Peyer's patch (tissue), 4 donors: ENCODE data around the gene RABGGTA. TPM values are rescaled to one million over a fixed set of nuclear protein-coding genes. Genes with fewer than 3 reads are reported as not detected.

ENCODE experiments used
- DNase-seq, 3 donors: peaks; one replicate each; pipeline ENCODE4 v3.0.0-alpha.2; 2017 to 2019
- H3K27ac ChIP-seq, 4 donors: fragments of 200-600 bp; sonication (generic); one replicate each; pipeline ENCODE4 v1.5.1; 2016 to 2019
- H3K27me3 ChIP-seq, 2 donors: fragments of 200-600 bp; sonication (generic); one replicate each; pipeline ENCODE4 v1.5.1; 2019
- H3K36me3 ChIP-seq, 3 donors: fragments of 200-600 bp; sonication (generic); one replicate each; pipeline ENCODE4 v1.5.1; 2016 to 2019
- H3K4me1 ChIP-seq, 4 donors: fragments of 200-600 bp; sonication (generic); one replicate each; pipeline ENCODE4 v1.5.1; 2016 to 2019
- H3K4me3 ChIP-seq, 4 donors: fragments of 200-600 bp; sonication (generic); 1 replicate in 3 of 4; 2 replicates in 1 of 4; pipeline ENCODE4 v1.5.1; 2016 to 2019; ENCODE audit warnings: mild to moderate bottlenecking in 1 of 4
- H3K9me3 ChIP-seq, 4 donors: fragments of 200-600 bp; sonication (generic); one replicate each; pipeline ENCODE4 v1.5.1; 2016 to 2019; ENCODE audit warnings: mild to moderate bottlenecking in 1 of 4
- POLR2A ChIP-seq, 2 donors: fragments of 450-650 bp; IDR thresholded peaks; one replicate each; pipeline ENCODE4 v1.5.1; 2017; ENCODE audit warnings: antibody characterized with exemption in 2 of 2, mild to moderate bottlenecking in 2 of 2, moderate library complexity in 2 of 2
- total RNA-seq, 4 donors: library from RNA; depleted of rRNA; stranded (reverse); fragments of >200 nt; gene quantifications; one replicate each; pipeline ENCODE4 v1.1.0, GENCODE V29; 2016
- TF ChIP-seq, protein P1 (sequence below), 6 experiments: fragments of 450-650 bp in 4 of 6; fragments of 200-600 bp in 2 of 6; sonication (generic) in 1 of 6; IDR thresholded peaks; one replicate each; pipeline ENCODE4 v1.5.1; 2017 to 2019; ENCODE audit warnings: antibody characterized with exemption in 6 of 6, mild to moderate bottlenecking in 3 of 6, moderate library complexity in 1 of 6

RABGGTA gene
- total RNA-seq, 4 donors from 2014 or later = 57.3 to 84.6 (median 77.6) TPM

DNA sequence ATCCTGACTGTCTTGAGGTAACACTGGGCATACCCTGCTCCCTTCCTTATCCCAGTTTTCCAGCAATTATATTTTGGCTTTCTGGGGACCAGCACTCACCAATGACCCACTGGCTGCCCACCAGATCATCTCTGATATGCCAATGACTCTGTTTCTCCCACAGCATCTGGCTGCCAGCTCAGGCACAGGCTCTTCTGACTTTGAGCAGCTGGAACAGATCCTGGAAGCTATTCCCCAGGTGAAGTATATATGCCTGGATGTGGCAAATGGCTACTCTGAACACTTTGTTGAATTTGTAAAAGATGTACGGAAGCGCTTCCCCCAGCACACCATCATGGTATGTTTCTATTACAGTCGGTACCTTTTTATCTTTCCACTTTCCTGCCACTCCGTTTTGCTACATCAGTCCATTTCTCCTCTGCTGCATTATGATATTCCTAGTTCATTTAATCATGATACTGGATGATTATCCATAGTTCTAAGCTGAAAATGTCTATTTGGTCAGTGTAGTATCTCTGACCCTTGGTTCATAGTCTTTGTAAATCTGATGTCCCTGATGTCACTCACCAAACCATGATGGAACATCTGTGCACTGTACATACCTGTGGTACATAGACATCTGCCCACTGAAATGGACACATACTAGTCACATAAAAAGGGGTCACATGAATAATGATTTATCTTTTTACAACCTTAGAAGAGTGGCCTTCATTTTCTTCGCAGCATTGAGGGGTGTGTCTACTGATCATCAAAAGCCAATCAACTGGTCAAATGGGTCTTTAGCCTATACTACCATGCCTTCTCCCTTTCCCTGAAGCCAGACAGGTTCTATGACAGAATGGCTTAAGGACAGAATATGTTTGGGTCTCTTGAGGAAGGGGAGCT is 35.4 kb downstream of the RABGGTA start:
- H3K9me3 ChIP-seq = no peaks in the 10 kb centered on the region
- peaks cover 0 to 46% (median 8%) of the 10 kb centered on the region in 4 donors for H3K4me1 ChIP-seq
- no peak for DNase-seq
- no peak overlapping the region for H3K27ac ChIP-seq
- H3K36me3 ChIP-seq = peaks cover 0 to 59% (median 0%) of the 10 kb centered on the region in 3 donors
- TF ChIP-seq, protein P1, sequence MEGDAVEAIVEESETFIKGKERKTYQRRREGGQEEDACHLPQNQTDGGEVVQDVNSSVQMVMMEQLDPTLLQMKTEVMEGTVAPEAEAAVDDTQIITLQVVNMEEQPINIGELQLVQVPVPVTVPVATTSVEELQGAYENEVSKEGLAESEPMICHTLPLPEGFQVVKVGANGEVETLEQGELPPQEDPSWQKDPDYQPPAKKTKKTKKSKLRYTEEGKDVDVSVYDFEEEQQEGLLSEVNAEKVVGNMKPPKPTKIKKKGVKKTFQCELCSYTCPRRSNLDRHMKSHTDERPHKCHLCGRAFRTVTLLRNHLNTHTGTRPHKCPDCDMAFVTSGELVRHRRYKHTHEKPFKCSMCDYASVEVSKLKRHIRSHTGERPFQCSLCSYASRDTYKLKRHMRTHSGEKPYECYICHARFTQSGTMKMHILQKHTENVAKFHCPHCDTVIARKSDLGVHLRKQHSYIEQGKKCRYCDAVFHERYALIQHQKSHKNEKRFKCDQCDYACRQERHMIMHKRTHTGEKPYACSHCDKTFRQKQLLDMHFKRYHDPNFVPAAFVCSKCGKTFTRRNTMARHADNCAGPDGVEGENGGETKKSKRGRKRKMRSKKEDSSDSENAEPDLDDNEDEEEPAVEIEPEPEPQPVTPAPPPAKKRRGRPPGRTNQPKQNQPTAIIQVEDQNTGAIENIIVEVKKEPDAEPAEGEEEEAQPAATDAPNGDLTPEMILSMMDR (IDR thresholded peaks at IDR 0.05) = no peak
- no peak for TF ChIP-seq POLR2A (IDR thresholded peaks at IDR 0.05)
- H3K4me3 ChIP-seq = no peak overlapping the region
- H3K27me3 ChIP-seq = no peaks in the 10 kb centered on the region

DNA sequence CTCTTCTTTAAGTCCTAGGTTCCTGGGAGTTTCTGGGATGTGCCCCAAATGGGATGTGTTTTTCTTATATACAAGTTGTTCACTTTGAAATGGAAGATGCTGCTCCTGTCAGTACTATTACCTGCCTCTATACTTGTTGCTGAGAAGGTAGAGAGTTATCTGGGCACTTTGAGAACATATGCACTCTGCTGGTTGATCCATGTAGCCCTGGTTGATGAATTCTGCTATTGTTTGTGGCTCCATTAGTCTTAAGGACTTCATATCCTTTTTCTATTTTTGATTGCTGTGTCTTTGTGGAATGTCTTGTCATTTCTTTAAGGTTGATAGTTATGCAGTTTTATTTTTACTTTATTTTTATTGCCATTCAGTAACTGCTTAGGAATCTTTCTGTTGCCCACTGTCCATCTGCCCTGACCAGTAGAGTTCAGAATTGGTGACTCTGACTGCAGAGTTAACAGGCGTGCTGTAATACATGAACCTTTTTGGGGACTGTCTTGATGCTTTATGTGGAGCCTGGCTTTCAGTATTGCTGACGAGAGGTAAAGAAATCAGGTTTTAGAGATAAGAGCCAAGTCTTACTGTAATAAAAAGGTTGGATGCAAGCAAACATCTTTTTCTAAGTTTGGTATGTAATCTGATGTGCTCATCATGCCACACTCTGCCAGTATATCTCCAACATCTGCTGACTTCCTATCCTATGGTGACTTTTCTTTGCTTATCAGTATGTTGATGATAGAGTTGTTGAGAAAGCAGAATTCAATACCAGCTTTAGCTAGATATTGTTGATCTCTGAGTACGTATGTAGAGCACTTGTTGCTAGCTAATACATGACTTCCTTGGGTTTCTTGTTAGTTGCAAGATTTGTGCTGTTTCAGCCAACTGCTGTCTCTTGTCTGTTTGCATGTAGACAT is 37.0 kb downstream of the RABGGTA start:
- H3K4me3 ChIP-seq = no peak overlapping the region
- H3K9me3 ChIP-seq = no peaks in the 10 kb centered on the region
- H3K36me3 ChIP-seq = peaks cover 0 to 42% (median 0%) of the 10 kb centered on the region in 3 donors
- no peak overlapping the region for H3K27ac ChIP-seq
- no peaks in the 10 kb centered on the region for H3K27me3 ChIP-seq
- peaks cover 0 to 34% (median 4%) of the 10 kb centered on the region in 4 donors for H3K4me1 ChIP-seq
- no peak for DNase-seq
- TF ChIP-seq, protein P1 (IDR thresholded peaks at IDR 0.05) = no peak
- no peak for TF ChIP-seq POLR2A (IDR thresholded peaks at IDR 0.05)

DNA sequence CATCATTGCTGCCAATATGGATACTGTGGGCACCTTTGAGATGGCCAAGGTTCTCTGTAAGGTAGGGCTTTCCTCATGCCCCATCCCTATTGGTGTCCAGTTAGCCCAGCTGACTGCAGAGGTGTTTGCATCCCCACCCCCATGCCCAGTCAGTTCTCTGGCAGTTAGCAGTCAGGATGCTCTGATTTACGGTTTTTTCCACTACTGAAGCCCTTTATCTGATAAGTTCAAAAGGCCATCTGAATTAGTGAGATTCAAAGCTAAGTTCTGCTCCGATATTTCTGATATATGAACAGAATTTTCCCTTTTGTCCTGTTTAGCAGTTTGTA is 37.9 kb downstream of the RABGGTA start:
- peak overlapping the region in 3 of 4 donors; percentile 73 to 95 (median 82) for H3K4me3 ChIP-seq
- no peaks in the 10 kb centered on the region for H3K27me3 ChIP-seq
- no peak for DNase-seq
- peak overlapping the region in 3 of 4 donors; percentile 81 to 94 (median 93) for H3K27ac ChIP-seq
- no peaks in the 10 kb centered on the region for H3K9me3 ChIP-seq
- H3K4me1 ChIP-seq = peaks cover 0 to 26% (median 4%) of the 10 kb centered on the region in 4 donors
- H3K36me3 ChIP-seq = peaks cover 0 to 33% (median 0%) of the 10 kb centered on the region in 3 donors
- TF ChIP-seq, protein P1 (IDR thresholded peaks at IDR 0.05) = no peak
- no peak for TF ChIP-seq POLR2A (IDR thresholded peaks at IDR 0.05)

DNA sequence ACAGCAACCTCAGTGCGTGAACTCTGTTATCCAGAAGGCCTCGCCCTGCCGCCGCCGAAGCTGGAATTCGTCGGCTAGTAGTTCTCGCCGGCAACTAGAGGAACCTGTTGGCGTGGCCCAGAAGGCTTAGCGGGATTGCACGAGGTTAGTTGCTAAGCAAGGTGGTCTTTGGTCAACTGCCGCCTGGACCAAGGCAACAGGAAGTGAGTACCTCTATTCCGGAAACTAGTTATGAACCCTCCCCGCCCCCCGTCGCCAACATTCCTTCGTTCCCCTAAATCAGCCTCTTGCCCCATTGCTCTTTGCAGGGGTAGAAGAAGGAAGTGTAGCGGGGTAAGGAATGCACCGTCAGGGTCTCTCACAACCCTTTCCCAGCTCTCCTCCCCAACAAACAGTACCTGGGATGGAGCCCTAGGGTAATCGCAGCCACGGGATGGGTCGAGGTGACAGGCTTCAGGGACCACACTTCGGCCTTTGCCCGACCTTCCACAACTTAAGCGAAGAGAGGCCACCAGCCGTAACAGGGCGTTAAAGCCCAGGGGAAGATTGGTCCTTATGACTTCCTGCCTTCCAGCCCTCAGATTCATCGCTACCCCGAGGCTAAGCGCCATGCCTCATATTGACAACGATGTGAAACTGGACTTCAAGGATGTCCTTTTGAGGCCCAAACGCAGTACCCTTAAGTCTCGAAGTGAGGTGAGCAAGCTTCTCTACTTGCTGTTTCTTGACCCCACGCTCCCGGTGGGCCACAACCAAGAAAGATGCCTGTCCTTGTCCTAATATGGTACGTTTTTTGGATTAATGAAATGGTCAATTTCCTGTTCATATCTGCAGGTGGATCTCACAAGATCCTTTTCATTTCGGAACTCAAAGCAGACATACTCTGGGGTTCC is 38.5 kb downstream of the RABGGTA start, which contains the start of gene GMPR2:
Gene GMPR2, plus strand, starts transcription at position 285 of the 893 bp plus-strand sequence. Its CDS starts 325 bp downstream, at position 610.
- DNase-seq = peak in 1 of 3 donors; percentile 75
- H3K4me3 ChIP-seq = peak within 1 kb of the TSS; percentile 64 to 95 (median 78)
- peaks cover 0 to 24% (median 4%) of the 10 kb centered on the region in 4 donors for H3K4me1 ChIP-seq
- peaks cover 0 to 27% (median 0%) of the 10 kb centered on the region in 3 donors for H3K36me3 ChIP-seq
- TF ChIP-seq POLR2A (IDR thresholded peaks at IDR 0.05) = peak in 1 of 2 donors; percentile 18
- TF ChIP-seq, protein P1 (IDR thresholded peaks at IDR 0.05) = no peak
- H3K9me3 ChIP-seq = no peaks in the 10 kb centered on the region
- H3K27ac ChIP-seq = peak within 1 kb of the TSS; percentile 80 to 94 (median 87)
- H3K27me3 ChIP-seq = no peaks in the 10 kb centered on the region
